Astrocyte of the spinal cord (primary cell): Measurements from ENCODE around the gene HTR2A.

ENCODE experiments used
- DNase-seq: peaks from one replicate; pipeline ENCODE4 v3.0.0; 2011; ENCODE audit warnings: low read depth, low spot score
- H3K4me3 ChIP-seq: 2 replicates; pipeline ENCODE4 v1.5.1; 2011; ENCODE audit warnings: low read depth, mild to moderate bottlenecking, low read length, moderate library complexity
- in situ Hi-C: cut with HindIII; loops from 2 replicates; pipeline ENCODE4 v1.10.0; 2017; ENCODE audit warnings: low sequenced_read_pairs
- TF ChIP-seq, protein P1 (sequence below): IDR thresholded peaks from 2 replicates; pipeline ENCODE4 v1.5.1; 2012; ENCODE audit warnings: low read depth, mild to moderate bottlenecking, low read length, inconsistent platforms

HTR2A gene

DNA sequence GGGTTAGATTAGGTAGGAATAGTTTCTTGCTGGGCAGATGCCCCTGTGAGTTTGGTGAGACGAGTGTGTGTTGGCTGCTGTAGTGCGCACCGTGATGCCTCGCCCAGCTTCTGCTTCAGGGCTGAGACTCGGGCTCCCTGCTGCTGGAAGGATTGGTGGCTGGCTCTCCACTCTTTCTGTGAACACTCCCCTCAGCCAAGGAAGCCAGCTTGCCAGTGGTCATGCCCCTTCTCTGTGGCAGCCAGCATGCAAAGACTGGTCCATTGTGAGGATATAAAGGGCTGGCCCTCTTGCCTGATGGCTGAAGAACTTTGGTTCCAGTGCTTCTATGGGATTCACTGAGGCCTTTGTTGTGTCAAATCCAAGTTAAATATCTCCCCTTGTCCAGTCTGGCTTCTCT, 2.9 kb upstream of the HTR2A start:
- DNase-seq = no peak
- TF ChIP-seq, protein P1, sequence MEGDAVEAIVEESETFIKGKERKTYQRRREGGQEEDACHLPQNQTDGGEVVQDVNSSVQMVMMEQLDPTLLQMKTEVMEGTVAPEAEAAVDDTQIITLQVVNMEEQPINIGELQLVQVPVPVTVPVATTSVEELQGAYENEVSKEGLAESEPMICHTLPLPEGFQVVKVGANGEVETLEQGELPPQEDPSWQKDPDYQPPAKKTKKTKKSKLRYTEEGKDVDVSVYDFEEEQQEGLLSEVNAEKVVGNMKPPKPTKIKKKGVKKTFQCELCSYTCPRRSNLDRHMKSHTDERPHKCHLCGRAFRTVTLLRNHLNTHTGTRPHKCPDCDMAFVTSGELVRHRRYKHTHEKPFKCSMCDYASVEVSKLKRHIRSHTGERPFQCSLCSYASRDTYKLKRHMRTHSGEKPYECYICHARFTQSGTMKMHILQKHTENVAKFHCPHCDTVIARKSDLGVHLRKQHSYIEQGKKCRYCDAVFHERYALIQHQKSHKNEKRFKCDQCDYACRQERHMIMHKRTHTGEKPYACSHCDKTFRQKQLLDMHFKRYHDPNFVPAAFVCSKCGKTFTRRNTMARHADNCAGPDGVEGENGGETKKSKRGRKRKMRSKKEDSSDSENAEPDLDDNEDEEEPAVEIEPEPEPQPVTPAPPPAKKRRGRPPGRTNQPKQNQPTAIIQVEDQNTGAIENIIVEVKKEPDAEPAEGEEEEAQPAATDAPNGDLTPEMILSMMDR = no peak
- H3K4me3 ChIP-seq = no peak overlapping the region
- in situ Hi-C loops = no loop called here

DNA sequence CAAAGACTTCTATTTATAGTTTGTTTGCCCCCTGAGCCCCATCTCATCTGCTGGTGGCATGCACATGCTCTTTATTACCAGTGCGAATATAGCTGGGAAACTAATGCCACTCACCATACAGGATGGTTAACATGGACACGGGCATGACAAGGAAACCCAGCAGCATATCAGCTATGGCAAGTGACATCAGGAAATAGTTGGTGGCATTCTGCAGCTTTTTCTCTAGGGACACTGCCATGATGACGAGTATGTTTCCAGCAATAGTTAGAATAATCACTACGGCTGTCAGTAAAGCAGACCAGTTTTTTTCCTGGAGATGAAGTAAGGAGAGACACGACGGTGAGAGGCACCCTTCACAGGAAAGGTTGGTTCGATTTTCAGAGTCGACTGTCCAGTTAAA, 1.5 kb downstream of the HTR2A start:
- TF ChIP-seq, protein P1 = no peak
- DNase-seq = no peak
- peak overlapping the region; percentile 41 for H3K4me3 ChIP-seq
- in situ Hi-C loops = no loop called here

DNA sequence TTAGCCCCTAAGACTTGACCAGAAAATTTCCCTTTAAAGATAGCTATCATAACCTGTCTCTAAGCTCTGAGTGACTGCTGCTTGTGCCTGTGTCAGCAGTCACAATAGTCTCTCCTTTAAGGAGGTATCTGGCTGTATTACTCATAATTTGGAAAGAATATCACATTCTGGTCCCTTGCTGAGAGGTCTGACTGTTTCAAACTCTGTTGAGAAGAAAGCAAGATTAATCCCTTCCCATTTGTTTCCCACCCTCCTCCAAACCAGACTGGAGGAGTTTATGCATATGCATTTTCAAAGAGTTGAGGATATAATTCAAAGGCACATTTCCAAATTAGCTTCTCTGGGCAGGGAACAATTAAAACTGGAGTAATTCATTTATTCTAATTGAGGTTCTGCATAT, 2.3 kb downstream of the HTR2A start:
- TF ChIP-seq, protein P1 = no peak
- in situ Hi-C loops = no loop called here
- H3K4me3 ChIP-seq = peak overlapping the region; percentile 67
- peak; percentile 73 for DNase-seq

DNA sequence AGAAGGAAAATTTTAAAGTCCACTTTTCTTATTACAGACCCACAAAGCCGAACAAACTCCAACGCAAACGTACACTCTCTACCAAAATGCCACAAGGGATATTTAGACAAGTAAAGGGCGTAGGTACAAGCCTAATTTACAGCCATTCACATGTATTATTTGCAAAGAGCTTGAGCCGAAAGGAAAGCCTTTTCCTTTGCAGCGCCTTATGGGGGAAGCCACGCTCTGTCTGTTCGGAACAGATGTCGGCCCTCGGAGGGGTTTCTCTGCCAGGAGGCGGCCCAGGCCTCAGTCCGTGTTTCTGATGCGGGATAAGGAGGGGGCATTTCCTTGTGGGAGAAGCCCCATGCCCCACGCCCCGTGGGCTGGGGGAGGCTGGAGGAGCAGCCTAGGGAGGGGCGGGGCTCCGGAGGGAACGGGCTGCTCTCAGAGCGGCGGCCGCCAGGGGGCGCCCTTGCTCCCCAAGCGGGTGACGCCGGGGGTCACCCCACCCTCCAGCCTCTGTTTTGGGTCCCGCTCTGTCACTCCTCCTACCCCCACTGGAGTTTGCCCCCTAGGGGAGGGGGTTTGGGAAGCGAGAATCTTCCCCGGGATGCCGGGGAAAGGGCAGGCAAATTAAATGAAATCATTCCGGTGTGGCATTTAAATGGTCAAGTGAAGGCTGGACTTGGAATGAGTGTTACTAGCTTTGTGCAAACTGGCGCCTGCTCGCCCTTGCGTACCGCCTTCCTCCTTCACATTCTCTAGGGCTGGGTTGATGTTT, 2.9 kb downstream of the HTR2A start:
- TF ChIP-seq, protein P1 = peak; percentile 90

DNA sequence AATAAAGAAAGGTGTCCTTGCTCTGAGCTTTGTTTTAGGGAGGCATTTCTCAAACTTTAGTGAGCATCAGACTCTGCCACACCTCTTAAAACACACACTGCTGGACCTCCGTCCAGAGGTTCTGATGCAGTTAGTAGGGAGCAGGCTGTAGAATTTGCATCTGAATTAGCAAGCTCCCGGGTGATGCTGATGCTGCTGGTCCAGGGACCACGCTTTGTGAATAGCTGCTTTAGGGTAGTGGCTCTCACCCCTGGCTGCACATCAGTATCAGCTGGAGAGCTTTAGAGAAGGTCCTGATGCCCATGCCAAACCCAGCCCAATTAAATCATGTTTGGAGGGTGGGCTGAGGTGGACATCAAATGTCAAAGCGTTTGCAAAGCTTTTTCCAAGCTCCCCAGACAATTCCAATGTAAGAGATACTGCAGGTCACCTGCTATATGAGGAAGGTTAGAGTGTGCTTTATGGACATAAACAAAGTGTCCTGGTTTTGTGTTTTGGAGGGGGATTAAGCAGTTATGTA, 3.6 kb downstream of the HTR2A start:
- H3K4me3 ChIP-seq = peak overlapping the region; percentile 67
- DNase-seq = no peak
- in situ Hi-C loops = no loop called here
- TF ChIP-seq, protein P1 = no peak

More for the DNA sequence above, 2.9 kb downstream of the HTR2A start:
- peak; percentile 82 for DNase-seq
- in situ Hi-C loops = no loop called here
- H3K4me3 ChIP-seq = peak overlapping the region; percentile 67

DNA sequence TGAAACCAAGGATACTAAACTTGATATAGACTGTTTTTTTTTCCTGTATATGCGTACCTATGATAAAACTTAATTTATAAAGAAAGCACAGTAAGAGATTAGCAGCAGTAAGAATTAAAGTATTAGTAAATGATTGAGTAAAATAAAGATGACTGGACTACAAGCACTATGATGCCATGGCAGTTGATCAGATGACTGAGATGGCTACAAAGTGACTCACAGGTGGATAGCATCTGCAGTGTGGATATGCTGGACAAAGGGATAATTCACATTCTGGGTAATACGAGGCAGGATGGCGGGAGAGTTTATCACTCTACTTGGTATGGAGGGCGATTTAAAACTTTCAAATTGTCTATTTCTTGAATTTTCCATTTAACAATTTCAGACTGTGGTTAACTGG, 11.8 kb downstream of the HTR2A start:
- DNase-seq = no peak
- in situ Hi-C loops = no loop called here
- TF ChIP-seq, protein P1 = no peak
- H3K4me3 ChIP-seq = no peak overlapping the region
